Pancreas (tissue), 10 donors: ENCODE measurements around the gene ACSM3. TPM values are rescaled to one million over a fixed set of nuclear protein-coding genes. Genes with fewer than 3 reads are reported as not detected.
"Not testable (repeated sequence)": the region's sequence is repeated elsewhere in the genome, so short reads cannot be mapped to it uniquely, and the experiment has no call there.

Experiments used
- ATAC-seq, 4 donors: fragments of 200-7000 bp; cut with Tn5 transposase; one replicate each; pipeline versions ENCODE4 v1.8.0 to v1.9.1; 2020; ENCODE audit warnings: mild to moderate bottlenecking in 4 of 4, moderate library complexity in 4 of 4
- DNase-seq, 6 donors: peaks; one replicate each; pipeline ENCODE4 v3.0.0-alpha.2; 2020
- FAIRE-seq: peaks from 2 replicates; lab custom pipeline; 2012; peaks lifted over from hg19 to GRCh38; lab: Jason Lieb, UNC
- H3K27ac ChIP-seq, 4 donors: fragments of 200-600 bp; sonication (generic); 1 replicate in 3 of 4; 2 replicates in 1 of 4; pipeline versions ENCODE4 v1.5.0 to v1.8.0; 2020
- H3K27me3 ChIP-seq, 4 donors: fragments of 200-600 bp; one replicate each; pipeline ENCODE4 v1.8.0; 2021
- H3K36me3 ChIP-seq, 3 donors: fragments of 200-600 bp; sonication (generic) in 1 of 3; one replicate each; pipeline versions ENCODE4 v1.5.0 to v1.8.0; 2020 to 2021
- H3K4me1 ChIP-seq, 3 donors: fragments of 200-600 bp; one replicate each; pipeline ENCODE4 v1.8.0; 2021
- H3K4me3 ChIP-seq, 4 donors: fragments of 200-600 bp; sonication (generic) in 2 of 4; one replicate each; pipeline versions ENCODE4 v1.5.0 to v1.8.0; 2020 to 2021
- H3K9me3 ChIP-seq, 4 donors: fragments of 200-600 bp; one replicate each; pipeline ENCODE4 v1.8.0; 2021
- WGBS, 2 donors: extraction: QIAGEN DNeasy Blood & Tissue Kit; methylation state at CpG; one replicate each; pipeline ENCODE4 v1.1.7; 2013; 5-methylcytosine and 5-hydroxymethylcytosine counted together
- intact Hi-C, 3 donors: fragments of 100-400 bp; cut with DNase I; formaldehyde crosslinking; loops; one replicate each; pipeline versions ENCODE4 v1.11.1 to v1.14.2; 2022
- polyA plus RNA-seq, 2 donors: library from polyadenylated mRNA; stranded (reverse); fragments of 200-250 nt; gene quantifications; one replicate each; pipeline ENCODE4 v1.2.3, GENCODE V29; 2013
- total RNA-seq, 6 donors: library from RNA; stranded (reverse); fragmentation: NEBNext Ultra II Directional in 4 of 6; extraction: Animal tissue kit (Norgen Biotek cat#: 25700) in 4 of 6; gene quantifications; one replicate each; pipeline versions ENCODE4 v1.2.1 to v1.2.4, GENCODE V29; 2021 to 2023
- TF ChIP-seq, protein P1 (sequence below), 4 donors: fragments of 200-600 bp; sonication (generic) in 3 of 4; IDR thresholded peaks; one replicate each; pipeline versions ENCODE4 v1.5.0 to v1.8.0; 2021; ENCODE audit warnings: antibody characterized with exemption in 4 of 4
- donor health status: healthy with polysubstance abuse.
- donor health status: DM: no; HTN: no; CAD: no; lungs with moderate emphysema.
- donor health status: DM: no; HTN: no; CAD: no.
- donor health status: control.
- donor health status: control.
- donor health status: Bipolar disorder and iron deficiency.
- donor health status: DM: yes; HTN: yes; CAD: no.
- donor health status: DM: no; HTN: no; CAD: no.
- donor health status: DM: no; HTN: no; CAD: no.
- donor health status: DM: yes; HTN: yes; CAD: no.

ACSM3 gene
- total and polyA plus RNA-seq, 8 donors = 39.1 to 104 (median 46.7) TPM

DNA sequence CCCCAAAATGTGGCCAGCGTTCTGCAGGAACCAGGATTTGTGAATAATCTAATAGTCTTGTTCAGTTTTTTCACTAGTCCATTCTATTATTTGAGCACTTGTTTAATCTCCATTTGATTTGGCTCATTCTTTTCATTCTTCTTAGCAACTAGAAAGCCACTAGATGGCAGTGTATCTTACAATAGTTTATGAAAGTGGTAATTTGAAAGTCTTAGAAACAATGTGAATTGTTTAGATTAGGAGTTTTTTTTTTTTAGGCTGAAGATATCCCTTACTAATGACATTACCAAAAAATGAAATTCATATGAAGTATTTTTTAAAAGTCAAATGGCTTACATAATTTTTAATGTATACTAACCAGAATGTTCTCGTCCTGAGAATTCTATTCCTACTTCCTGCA, 35.8 kb downstream of the ACSM3 start:
- 59 to 72% methylated on average over 2 of the region's 2 CpGs for WGBS, 2 donors
- FAIRE-seq = peak; percentile 97
- Histone ChIP-seq H3K27me3 (no peaks in the 10 kb centered on the region), H3K27ac (no peak overlapping the region), H3K36me3 (peaks cover 0 to 24% (median 0%) of the 10 kb centered on the region in 3 donors), H3K4me1 (peaks cover 0 to 4% (median under 1%) of the 10 kb centered on the region in 3 donors), H3K4me3 (no peak overlapping the region), H3K9me3 (no peaks in the 10 kb centered on the region)
- TF ChIP-seq, protein P1, sequence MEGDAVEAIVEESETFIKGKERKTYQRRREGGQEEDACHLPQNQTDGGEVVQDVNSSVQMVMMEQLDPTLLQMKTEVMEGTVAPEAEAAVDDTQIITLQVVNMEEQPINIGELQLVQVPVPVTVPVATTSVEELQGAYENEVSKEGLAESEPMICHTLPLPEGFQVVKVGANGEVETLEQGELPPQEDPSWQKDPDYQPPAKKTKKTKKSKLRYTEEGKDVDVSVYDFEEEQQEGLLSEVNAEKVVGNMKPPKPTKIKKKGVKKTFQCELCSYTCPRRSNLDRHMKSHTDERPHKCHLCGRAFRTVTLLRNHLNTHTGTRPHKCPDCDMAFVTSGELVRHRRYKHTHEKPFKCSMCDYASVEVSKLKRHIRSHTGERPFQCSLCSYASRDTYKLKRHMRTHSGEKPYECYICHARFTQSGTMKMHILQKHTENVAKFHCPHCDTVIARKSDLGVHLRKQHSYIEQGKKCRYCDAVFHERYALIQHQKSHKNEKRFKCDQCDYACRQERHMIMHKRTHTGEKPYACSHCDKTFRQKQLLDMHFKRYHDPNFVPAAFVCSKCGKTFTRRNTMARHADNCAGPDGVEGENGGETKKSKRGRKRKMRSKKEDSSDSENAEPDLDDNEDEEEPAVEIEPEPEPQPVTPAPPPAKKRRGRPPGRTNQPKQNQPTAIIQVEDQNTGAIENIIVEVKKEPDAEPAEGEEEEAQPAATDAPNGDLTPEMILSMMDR (IDR thresholded peaks at IDR 0.05) = peak in 3 of 4 donors; percentile 17 to 24 (median 23)
- DNase-seq = no peak
- intact Hi-C loops = no loop called here
- peak in 1 of 4 donors; percentile 58 for ATAC-seq

DNA sequence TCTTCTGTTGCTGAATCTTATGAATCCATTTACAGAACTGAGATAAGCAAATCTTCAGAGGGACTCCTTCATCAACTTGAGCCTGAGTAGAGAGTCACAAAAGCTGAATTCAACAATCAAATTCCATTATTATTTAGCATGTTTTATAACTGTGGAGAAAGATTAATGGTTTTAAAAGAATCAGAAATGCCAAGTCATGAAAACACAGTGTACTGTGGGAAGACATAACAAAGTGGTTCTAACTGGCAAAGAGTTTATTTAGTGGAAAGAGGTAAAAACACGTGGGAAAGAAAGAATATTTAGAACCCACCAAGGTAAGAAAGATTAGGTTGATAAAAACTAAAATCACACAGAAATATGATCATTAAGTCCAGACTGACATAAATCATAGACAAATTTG, 37.5 kb downstream of the ACSM3 start:
- intact Hi-C loops = no loop called here
- no peak overlapping the region for H3K4me3 ChIP-seq
- no peak for DNase-seq
- no peak overlapping the region for H3K27ac ChIP-seq
- no peaks in the 10 kb centered on the region for H3K9me3 ChIP-seq
- WGBS, 2 donors = 16 to 38% methylated on average over 1 of the region's 1 CpG
- H3K27me3 ChIP-seq = no peaks in the 10 kb centered on the region
- no peak for ATAC-seq
- FAIRE-seq = no peak
- TF ChIP-seq, protein P1 (IDR thresholded peaks at IDR 0.05) = no peak
- peaks cover 0 to 10% (median 9%) of the 10 kb centered on the region in 3 donors for H3K4me1 ChIP-seq
- H3K36me3 ChIP-seq = peaks cover 0 to 24% (median 0%) of the 10 kb centered on the region in 3 donors

DNA sequence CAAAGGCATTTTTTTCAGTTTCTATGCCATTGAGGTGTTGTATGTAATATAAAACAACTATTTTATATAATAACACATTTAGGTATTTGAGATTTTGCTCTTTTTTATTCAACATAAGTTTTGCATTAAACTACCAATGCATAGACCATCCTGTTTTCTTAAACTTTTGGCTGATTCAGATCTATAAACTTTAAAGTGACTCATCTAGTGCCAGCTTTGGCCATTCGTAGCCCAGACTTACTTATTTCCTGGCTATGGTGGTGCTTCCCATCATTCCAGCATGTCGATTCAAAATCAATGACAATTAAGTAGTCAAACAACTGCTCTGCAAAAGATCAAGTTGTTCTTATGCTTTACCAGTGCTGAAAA, 39.4 kb downstream of the ACSM3 start:
- ATAC-seq (no peak), DNase-seq (no peak), FAIRE-seq (no peak)
- intact Hi-C loops = no loop called here
- H3K27ac ChIP-seq = no peak overlapping the region
- H3K4me3 ChIP-seq = no peak overlapping the region
- H3K36me3 ChIP-seq = peaks cover 0 to 7% (median 0%) of the 10 kb centered on the region in 3 donors
- TF ChIP-seq, protein P1 (IDR thresholded peaks at IDR 0.05) = no peak
- no peaks in the 10 kb centered on the region for H3K9me3 ChIP-seq
- peaks cover 0 to 10% (median 9%) of the 10 kb centered on the region in 3 donors for H3K4me1 ChIP-seq
- WGBS, 2 donors = 50 to 51% methylated on average over 2 of the region's 2 CpGs
- H3K27me3 ChIP-seq = no peaks in the 10 kb centered on the region

DNA sequence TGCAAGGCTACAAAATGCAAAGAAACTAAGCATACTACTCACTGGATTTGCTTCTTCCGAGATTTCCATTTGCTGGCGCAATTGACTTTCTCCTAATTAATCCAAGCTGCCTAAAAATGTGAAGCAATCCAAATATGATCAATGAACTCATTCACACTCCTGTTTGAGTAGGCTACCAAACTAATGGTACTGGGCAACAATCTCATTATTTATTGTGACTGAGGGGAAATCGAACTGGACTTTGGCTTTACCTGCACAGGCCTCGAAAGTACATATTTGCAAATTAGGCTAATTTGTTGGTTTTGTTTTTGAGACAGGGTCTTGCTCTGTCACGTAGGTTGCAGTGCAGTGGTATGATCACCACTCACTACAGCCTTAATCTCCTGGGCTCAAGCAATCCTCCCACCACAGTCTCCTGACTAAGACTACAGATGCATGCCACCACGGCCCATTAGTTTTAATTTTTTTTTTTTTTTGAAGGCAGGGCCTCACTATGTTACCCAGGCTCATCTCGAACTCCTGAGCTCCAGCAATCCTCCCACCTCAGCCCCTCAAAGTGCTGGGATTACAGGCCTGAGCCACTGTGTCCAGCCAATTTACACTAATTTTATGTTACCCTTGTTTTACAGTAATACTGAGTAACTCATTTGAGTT, 39.9 kb downstream of the ACSM3 start:
- no peak for DNase-seq
- no peaks in the 10 kb centered on the region for H3K27me3 ChIP-seq
- peaks cover 0 to 10% (median 9%) of the 10 kb centered on the region in 3 donors for H3K4me1 ChIP-seq
- intact Hi-C loops = no loop called here
- no peak overlapping the region for H3K27ac ChIP-seq
- no peak for ATAC-seq
- no peaks in the 10 kb centered on the region for H3K9me3 ChIP-seq
- FAIRE-seq = no peak
- peaks cover 0 to 2% (median 0%) of the 10 kb centered on the region in 3 donors for H3K36me3 ChIP-seq
- WGBS, 2 donors = 64 to 72% methylated on average over 7 of the region's 7 CpGs
- H3K4me3 ChIP-seq = no peak overlapping the region
- TF ChIP-seq, protein P1 (IDR thresholded peaks at IDR 0.05) = no peak

DNA sequence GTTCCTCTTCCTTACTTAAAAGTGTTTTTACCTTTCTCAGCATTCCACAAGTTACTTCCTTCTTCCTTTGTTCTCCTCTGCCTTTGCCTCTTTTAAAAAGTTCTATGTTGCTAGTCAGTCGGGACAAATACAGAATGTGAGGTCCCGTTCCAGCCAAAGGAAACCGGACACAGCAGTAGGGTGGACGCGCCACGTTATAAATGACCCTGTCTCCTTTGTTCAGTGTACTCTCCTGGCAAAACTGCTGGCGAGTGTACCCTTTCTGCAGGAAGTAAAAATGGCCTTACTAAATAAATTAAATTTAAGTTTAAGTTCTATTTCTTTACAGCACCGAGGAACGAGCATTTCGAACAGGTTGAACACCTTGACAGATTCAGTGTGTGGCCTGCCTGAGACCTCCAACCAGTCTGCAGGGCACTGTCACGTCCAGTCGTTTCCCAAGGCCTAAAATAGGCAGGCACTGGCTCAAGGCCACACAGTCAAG, 41.9 kb downstream of the ACSM3 start:
- H3K27ac ChIP-seq = peak overlapping the region; percentile 86 to 95 (median 90)
- H3K4me1 ChIP-seq, H3K36me3 ChIP-seq, H3K27me3 ChIP-seq, H3K9me3 ChIP-seq, DNase-seq, FAIRE-seq, intact Hi-C loops: not testable (repeated sequence)
- 2 to 3% methylated on average over 12 of the region's 12 CpGs for WGBS, 2 donors
- ATAC-seq = peak; percentile 4 to 9 (median 6)
- H3K4me3 ChIP-seq = peak overlapping the region; percentile 69 to 89 (median 80)
